ENCODE data around the gene ANKS6. TPM values are rescaled to one million over a fixed set of nuclear protein-coding genes. Genes with fewer than 3 reads are reported as not detected.

The ANKS6 gene
- total RNA-seq, 4 donors from 2014 or later, result 10.3 to 23.0 (median 12.2) TPM

- no peak for TF ChIP-seq CTCF (IDR thresholded peaks at IDR 0.05; ENCODE audit: low read depth)
Measured at GRCh38 chr9:98807070-98807813, 10.9 kb upstream of the ANKS6 start, which contains the start of gene GALNT12. GALNT12 (plus strand) TSS chr9:98807670; CDS start chr9:98807699, 29 bp downstream.

DNA sequence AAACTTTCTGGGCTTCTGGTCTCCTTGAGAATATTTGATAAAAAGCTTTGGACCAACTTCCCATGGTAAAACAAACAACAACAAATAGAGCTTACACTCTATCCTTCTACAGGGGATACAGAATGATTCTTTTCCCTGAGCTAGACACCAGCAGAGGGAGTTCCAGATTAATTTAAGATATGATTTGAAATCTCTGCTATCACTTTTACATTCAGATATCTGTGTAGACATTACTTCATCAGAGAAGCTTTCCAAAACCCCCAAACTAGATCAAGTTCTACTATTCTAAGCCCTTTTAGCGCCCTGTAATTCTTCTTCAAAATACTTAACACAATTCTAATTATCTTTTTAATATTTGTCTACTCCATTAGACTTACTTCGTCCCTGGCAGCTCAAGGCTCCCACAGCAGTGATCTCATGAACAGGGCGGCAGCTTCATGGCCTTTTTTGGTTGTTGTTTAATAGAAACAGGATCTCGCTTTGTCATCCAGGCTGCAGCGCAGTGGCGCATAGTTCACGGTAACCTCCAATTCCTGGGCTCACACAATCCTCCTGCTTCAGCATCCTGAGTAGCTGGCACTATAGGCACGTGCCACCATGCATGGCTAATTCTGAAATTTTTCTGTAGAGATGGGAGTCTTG is 10.2 kb upstream of the ANKS6 start:
- no peak for TF ChIP-seq CTCF (IDR thresholded peaks at IDR 0.05; ENCODE audit: low read depth)

- no peak for TF ChIP-seq CTCF (IDR thresholded peaks at IDR 0.05; ENCODE audit: low read depth)
Measured at GRCh38 chr9:98805506-98806272, 9.3 kb upstream of the ANKS6 start.

DNA sequence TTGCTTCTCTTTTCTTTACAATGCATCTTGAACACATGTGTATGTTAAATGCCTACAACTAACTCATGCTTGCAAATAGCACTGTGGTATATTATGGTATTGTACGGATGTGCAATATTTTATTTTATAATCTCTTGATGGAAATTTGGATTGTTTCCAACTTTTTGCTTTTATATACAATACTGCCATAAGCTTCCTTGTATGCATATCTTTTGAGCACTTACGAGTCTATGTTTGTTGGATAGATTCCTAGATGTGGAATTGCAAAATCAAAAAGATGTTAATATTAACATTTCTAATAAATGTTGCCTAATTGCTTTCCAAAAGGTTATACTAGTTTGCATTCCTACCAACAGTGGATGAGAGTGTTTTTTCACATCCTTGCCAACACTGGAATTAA is 7.7 kb upstream of the ANKS6 start:
- TF ChIP-seq CTCF (IDR thresholded peaks at IDR 0.05; ENCODE audit: low read depth), result no peak

DNA sequence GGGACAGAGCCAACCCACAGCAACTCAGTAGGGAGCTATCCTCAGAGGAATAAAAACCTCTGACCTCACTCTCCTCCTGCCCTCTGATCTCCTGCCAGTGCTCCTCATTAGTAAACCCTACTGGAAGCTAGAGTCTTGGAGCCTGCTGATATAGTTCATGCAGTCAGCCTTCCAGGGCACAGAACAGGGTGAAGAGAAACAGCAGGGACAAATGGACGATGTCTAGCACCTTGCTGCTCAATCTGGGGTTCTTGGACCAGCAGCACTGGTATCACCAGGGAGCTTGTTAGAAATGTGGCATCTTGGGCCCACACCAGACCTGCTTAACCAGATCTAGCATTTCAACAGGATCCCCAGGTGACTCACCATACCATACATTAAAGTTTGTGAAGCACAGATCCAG is 5.6 kb upstream of the ANKS6 start:
- TF ChIP-seq CTCF (IDR thresholded peaks at IDR 0.05; ENCODE audit: low read depth), result no peak

DNA sequence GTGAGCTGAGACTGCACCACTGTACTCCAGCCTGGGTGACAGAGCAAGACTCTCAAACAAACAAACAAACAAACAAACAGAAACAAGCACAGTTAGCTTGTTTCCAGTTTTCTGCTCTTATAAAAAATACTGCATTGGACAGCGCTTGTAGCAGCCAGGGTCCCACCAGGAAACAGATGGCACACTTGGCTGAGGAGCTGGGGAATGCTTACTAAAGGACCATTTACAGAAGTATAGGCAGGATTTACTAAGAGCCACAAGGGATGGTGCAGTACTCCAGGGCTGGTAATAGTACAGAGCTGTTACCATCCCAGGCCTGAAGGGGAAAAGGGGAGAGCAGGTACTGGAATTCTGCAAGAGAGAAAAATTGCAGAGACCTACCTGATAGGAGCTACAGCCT is 5.2 kb upstream of the ANKS6 start:
- TF ChIP-seq CTCF (IDR thresholded peaks at IDR 0.05; ENCODE audit: low read depth), result no peak

- no peak for TF ChIP-seq CTCF (IDR thresholded peaks at IDR 0.05; ENCODE audit: low read depth)
Measured at GRCh38 chr9:98798254-98798653, 1.9 kb upstream of the ANKS6 start.
